GM18505 (cell line): ENCODE data around the gene ZNF439.
A peak's percentile ranks its signal among the peaks of the same experiment; 100 is the strongest.
"Not testable (repeated sequence)": the region's sequence is repeated elsewhere in the genome, so short reads cannot be mapped to it uniquely, and the experiment has no call there.

ENCODE experiments used
- ATAC-seq: cut with Tn5 transposase; IDR thresholded peaks from one replicate; pipeline ENCODE4 v1.9.1; 2021; ENCODE audit not compliant: unreplicated experiment
- POLR2A ChIP-seq: IDR thresholded peaks from 4 replicates; pipeline ENCODE4 v1.6.1; 2011; ENCODE audit warnings: borderline replicate concordance; ENCODE audit not compliant: insufficient read depth, insufficient read length; ENCODE audit errors: extremely low read depth

Gene ZNF439

GRCh38 chr19:11848200-11848593 lies 329 bp upstream of the ZNF439 start:
- ATAC-seq = peak; percentile 23

DNA sequence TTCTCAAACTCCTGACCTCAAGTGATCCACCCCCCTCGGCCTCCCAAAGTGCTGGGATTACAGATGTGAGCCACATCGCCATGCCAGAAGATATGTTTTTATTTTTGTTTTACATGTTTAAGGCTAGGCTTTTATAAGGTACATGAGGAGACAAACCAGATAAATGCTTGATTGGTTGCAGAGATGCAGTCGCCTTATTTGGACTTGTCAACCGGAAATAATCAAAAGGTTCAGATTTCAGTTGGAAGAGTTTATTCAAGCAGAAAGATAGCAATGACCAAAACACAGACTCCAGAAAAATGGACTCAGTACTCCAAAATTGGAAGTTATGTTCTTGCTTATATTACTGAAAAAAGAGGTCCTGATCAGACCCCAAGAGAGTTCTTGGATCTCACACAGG lies 1.8 kb downstream of the ZNF439 start:
- ATAC-seq = not testable (repeated sequence)

More at GRCh38 chr19:11848200-11848593, 329 bp upstream of the ZNF439 start:
- TF ChIP-seq POLR2A = no peak

GRCh38 chr19:11853358-11853757 lies 4.8 kb downstream of the ZNF439 start:
- no peak for ATAC-seq
- TF ChIP-seq POLR2A = no peak

GRCh38 chr19:11856596-11857250 lies 8.2 kb downstream of the ZNF439 start:
- no peak for TF ChIP-seq POLR2A
- no peak for ATAC-seq

DNA sequence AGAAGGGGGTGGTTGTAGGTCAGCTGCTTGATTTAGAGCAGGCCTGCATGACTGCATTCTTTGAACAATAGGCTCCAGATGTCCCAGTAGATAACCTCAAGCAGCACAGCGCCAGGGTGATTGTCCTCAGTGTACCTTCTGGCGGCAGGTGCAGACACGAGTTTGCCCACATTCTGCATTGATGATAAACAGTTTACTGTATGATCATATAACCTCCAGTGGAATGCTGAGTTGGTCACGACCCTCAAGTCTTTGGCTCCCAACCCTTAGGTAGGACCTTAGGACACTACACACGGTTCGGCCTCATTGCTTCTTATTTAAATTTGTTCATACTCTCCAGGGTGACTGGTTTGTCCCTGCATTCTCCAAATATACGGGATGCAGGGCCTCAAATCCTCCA lies 12.2 kb downstream of the ZNF439 start:
- TF ChIP-seq POLR2A = no peak
- no peak for ATAC-seq

GRCh38 chr19:11861301-11861700 lies 12.8 kb downstream of the ZNF439 start:
- TF ChIP-seq POLR2A = no peak
- no peak for ATAC-seq

- ATAC-seq = not testable (repeated sequence)
These were observed 19.2 kb downstream of the ZNF439 start for GRCh38 chr19:11867766-11868165.

DNA sequence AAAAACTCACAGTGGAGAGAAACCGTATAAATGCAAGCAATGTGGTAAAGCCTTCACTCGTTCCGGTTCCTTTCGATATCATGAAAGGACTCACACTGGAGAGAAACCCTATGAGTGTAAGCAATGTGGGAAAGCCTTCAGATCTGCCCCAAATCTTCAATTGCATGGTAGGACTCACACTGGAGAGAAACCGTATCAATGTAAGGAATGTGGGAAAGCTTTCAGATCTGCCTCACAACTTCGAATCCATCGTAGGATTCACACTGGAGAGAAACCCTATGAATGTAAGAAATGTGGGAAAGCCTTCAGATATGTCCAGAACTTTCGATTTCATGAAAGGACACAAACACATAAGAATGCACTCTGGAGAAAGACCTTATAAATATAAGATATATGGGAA lies 19.7 kb downstream of the ZNF439 start:
- TF ChIP-seq POLR2A = no peak
- ATAC-seq = no peak

DNA sequence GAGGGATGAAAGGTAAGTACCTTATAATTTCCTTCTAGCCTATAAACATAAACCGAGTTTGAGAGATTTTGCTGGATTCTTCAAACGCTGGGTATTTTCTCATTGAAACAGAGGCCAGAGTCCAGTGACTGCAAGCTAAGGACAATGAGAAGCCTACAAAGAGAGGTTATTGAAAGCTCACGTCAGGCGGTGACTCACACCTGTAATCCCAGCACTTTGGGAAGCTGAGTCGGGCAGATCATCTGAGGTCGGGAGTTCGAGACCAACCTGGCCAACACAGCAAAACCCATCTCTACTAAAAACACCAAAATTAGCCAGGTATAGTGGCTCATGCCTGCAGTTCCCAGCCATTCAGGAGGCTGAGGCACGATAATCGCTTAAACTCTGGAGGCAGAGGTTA lies 24.1 kb downstream of the ZNF439 start:
- no peak for ATAC-seq
- TF ChIP-seq POLR2A = no peak

DNA sequence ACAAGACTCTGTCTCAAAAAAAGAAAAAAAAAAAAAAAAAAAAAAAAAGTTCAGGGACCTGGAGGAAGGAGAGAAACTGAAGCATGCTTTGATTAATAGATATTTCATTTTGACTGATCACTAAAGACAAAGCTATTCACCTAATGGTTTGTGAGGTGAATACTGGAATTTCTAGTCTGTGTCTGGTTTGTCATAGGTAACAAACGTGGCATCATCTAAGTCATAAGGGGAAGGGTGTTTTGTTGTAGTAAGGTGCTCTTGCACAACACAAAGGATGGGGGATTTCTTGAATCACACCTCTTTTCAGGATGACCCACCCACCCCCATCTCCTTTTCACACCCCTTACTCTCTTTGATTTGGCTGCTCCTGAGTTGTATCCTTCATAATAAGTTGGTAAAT lies 25.2 kb downstream of the ZNF439 start:
- no peak for TF ChIP-seq POLR2A
- ATAC-seq = no peak

DNA sequence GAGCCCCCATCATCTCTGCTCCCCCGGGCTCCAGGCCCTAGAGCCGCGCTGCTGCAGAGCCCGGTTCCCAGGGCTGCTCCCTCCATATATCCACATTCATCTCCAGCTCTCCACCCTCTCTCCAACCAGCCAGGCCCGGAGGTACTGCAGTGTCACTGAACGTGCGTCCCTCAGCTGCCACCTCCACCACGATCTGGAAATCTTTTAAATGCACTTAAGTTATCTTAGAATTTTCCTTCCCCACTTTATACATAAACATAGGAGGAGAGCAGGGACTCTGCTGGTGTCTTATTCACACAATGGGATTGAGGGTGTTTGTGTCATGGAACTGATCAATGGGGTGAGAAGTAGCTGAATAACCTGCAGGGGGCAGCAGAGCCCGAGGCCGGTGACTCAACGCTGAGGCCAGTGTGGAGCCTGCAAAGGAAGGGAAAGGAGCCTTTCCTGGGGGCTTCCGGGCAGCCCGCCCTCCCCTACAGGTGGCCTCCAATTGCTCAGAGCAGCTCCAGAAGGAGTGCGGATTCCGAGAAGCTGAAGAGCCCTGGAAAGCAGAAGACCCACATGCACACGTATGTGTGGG lies 31.3 kb downstream of the ZNF439 start:
- not testable (repeated sequence) for ATAC-seq

DNA sequence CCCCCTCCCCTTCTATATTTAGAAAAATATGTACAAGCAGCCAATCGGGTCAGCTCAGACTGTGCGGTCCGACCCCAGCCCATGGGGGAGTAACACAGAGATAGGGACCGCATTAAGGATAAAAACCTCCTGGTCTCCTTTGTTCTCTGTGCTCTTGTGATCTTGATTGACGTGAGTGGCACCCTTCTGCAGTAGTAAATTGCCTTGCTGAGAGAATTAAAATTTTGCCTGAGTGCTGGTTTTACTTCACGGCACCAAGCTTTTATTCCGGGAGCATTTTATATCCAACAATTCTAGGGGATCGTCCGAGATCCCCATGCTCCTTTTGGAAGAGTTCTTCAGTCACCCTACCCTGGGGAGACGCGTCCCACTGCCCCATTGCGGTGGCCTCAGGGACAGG lies 32.1 kb downstream of the ZNF439 start:
- ATAC-seq = no peak
- no peak for TF ChIP-seq POLR2A

DNA sequence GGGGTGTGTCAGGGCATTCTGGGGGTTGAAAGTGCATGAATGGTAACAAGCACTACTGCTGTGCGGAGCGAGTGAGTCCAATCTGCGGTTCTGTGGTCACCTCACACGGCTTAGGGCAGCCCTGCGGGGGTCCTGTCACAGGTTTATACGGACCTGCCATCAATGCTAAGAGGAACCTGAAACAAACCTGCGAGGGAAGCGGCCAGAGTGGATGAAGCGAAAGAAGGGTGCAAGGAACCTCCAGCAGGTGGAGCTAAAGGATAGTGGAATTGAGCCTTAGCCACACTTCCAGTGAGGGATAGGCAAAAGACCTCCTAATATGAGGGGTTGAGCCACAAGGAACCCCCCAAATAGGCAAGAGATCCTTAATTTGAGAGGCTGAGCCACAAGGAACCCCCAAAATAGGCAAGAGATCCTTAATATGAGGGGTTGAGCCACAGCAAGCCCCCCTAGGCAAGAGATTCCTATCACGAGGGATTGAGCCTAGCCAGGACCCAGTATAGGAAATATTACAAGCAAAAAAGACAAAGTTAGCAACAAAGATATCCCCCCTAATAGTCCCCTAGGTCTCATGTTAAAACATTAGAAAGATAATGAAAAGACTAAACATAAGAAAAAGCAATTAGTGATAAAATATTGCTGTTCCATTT lies 32.8 kb downstream of the ZNF439 start:
- no peak for ATAC-seq
- TF ChIP-seq POLR2A = no peak

GRCh38 chr19:11882606-11883005 lies 34.1 kb downstream of the ZNF439 start:
- no peak for TF ChIP-seq POLR2A
- ATAC-seq = no peak

- no peak for TF ChIP-seq POLR2A
- ATAC-seq = no peak
These were observed 38.7 kb downstream of the ZNF439 start for GRCh38 chr19:11887234-11887610.
